Gastroesophageal sphincter (tissue), 4 donors: ENCODE data around the gene KHNYN. TPM values are rescaled to one million over a fixed set of nuclear protein-coding genes. Genes with fewer than 3 reads are reported as not detected.

Experiments
- ATAC-seq: fragments of 150-250 bp; one replicate; pipeline ENCODE4 v1.9.1; 2016; ENCODE audit warnings: mild to moderate bottlenecking, moderate library complexity
- H3K27ac ChIP-seq, 4 donors: fragments of 200-600 bp; sonication (generic) in 3 of 4; 1 replicate in 3 of 4; 2 replicates in 1 of 4; pipeline ENCODE4 v1.5.1; 2016 to 2019
- H3K27me3 ChIP-seq: fragments of 200-600 bp; sonication (generic); one replicate; pipeline ENCODE4 v1.5.1; 2019
- H3K36me3 ChIP-seq, 2 donors: fragments of 200-600 bp; sonication (generic); one replicate each; pipeline ENCODE4 v1.5.1; 2019; ENCODE audit warnings: control low read depth in 1 of 2
- H3K4me1 ChIP-seq, 3 donors: fragments of 200-600 bp; sonication (generic); 1 replicate in 2 of 3; 2 replicates in 1 of 3; pipeline ENCODE4 v1.5.1; 2016 to 2019; ENCODE audit warnings: control low read depth in 2 of 3
- H3K4me3 ChIP-seq, 2 donors: fragments of 200-600 bp; sonication (generic); one replicate each; pipeline ENCODE4 v1.5.1; 2019; ENCODE audit warnings: mild to moderate bottlenecking in 1 of 2, moderate library complexity in 1 of 2
- H3K9me3 ChIP-seq, 3 donors: fragments of 200-600 bp; sonication (generic); one replicate each; pipeline ENCODE4 v1.5.1; 2017 to 2019; ENCODE audit warnings: control low read depth in 2 of 3
- EP300 ChIP-seq: sonication (generic); formaldehyde crosslinking; IDR thresholded peaks from one replicate; pipeline ENCODE4 v1.6.1; 2017; ENCODE audit warnings: antibody characterized with exemption, mild to moderate bottlenecking
- POLR2A ChIP-seq, 2 donors: fragments of 450-650 bp; IDR thresholded peaks; one replicate each; pipeline ENCODE4 v1.6.1; 2017; ENCODE audit warnings: antibody characterized with exemption in 2 of 2, mild to moderate bottlenecking in 2 of 2, moderate library complexity in 1 of 2
- POLR2AphosphoS5 ChIP-seq: sonication (generic); formaldehyde crosslinking; IDR thresholded peaks from one replicate; pipeline ENCODE4 v1.6.1; 2017; ENCODE audit warnings: antibody characterized with exemption
- WGBS, 2 donors: methylation state at CpG; one replicate each; pipeline ENCODE4 v1.1.5; 2018; ENCODE audit warnings: low coverage in 1 of 2; 5-methylcytosine and 5-hydroxymethylcytosine counted together
- total RNA-seq, 4 donors: library from RNA; depleted of rRNA; stranded (reverse); fragments of >200 nt; gene quantifications; one replicate each; pipeline ENCODE4 v1.1.0, GENCODE V29; 2016
- TF ChIP-seq, protein P1 (sequence below), 4 experiments: fragments of 200-600 bp in 2 of 4; fragments of 450-650 bp in 2 of 4; sonication (generic) in 1 of 4; IDR thresholded peaks; one replicate each; pipeline ENCODE4 v1.5.1; 2017 to 2019; ENCODE audit warnings: antibody characterized with exemption in 4 of 4, mild to moderate bottlenecking in 2 of 4, moderate library complexity in 2 of 4

The KHNYN gene
- total RNA-seq, 4 donors from 2014 or later = 50.7 to 68.0 (median 61.3) TPM

DNA sequence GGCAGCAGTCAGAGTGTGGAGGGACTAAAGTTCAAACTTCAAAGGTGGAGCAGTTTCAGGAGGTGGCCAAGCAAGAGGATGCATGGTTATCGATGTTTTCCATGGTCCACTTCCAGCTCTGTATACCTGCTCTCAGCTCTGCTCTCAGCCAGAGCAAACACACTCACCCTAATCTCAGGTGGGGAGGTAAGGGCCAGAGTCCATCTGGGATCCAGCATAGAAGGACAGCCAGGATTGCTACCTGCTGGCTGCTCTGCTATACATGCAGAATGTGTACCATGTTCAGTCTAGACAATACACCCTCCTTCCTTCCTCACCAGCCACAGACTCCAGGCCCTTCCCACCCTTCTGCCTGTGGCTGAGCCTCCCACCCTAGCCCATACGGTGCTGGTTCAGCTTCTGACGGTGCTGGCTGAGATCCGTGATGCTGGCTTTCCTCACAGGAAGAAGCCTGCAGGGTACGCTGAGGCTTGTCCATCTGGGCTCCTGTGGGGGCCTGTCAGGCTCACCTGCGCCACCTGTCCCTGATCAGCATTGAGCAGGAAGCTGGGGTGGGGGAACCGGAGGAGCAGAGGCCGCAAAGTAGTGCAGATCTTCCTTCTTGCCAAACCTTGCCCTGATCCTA lies 2.7 kb upstream of the KHNYN start:
- TF ChIP-seq POLR2AphosphoS5 (no peak), POLR2A (IDR thresholded peaks at IDR 0.05) (no peak), EP300 (no peak)
- TF ChIP-seq, protein P1, sequence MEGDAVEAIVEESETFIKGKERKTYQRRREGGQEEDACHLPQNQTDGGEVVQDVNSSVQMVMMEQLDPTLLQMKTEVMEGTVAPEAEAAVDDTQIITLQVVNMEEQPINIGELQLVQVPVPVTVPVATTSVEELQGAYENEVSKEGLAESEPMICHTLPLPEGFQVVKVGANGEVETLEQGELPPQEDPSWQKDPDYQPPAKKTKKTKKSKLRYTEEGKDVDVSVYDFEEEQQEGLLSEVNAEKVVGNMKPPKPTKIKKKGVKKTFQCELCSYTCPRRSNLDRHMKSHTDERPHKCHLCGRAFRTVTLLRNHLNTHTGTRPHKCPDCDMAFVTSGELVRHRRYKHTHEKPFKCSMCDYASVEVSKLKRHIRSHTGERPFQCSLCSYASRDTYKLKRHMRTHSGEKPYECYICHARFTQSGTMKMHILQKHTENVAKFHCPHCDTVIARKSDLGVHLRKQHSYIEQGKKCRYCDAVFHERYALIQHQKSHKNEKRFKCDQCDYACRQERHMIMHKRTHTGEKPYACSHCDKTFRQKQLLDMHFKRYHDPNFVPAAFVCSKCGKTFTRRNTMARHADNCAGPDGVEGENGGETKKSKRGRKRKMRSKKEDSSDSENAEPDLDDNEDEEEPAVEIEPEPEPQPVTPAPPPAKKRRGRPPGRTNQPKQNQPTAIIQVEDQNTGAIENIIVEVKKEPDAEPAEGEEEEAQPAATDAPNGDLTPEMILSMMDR (IDR thresholded peaks at IDR 0.05) = no peak
- WGBS, 2 donors = 75 to 88% methylated on average over 1 to 3 of the region's 8 CpGs
- peaks cover 13% of the 10 kb centered on the region for H3K27me3 ChIP-seq
- no peak for ATAC-seq
- H3K4me3 ChIP-seq = no peak overlapping the region
- peaks cover 4 to 33% (median 18%) of the 10 kb centered on the region in 3 donors for H3K4me1 ChIP-seq
- H3K27ac ChIP-seq = peak overlapping the region in 1 of 4 donors; percentile 6
- peaks cover 0 to 8% of the 10 kb centered on the region in 2 donors for H3K36me3 ChIP-seq
- H3K9me3 ChIP-seq = no peaks in the 10 kb centered on the region

DNA sequence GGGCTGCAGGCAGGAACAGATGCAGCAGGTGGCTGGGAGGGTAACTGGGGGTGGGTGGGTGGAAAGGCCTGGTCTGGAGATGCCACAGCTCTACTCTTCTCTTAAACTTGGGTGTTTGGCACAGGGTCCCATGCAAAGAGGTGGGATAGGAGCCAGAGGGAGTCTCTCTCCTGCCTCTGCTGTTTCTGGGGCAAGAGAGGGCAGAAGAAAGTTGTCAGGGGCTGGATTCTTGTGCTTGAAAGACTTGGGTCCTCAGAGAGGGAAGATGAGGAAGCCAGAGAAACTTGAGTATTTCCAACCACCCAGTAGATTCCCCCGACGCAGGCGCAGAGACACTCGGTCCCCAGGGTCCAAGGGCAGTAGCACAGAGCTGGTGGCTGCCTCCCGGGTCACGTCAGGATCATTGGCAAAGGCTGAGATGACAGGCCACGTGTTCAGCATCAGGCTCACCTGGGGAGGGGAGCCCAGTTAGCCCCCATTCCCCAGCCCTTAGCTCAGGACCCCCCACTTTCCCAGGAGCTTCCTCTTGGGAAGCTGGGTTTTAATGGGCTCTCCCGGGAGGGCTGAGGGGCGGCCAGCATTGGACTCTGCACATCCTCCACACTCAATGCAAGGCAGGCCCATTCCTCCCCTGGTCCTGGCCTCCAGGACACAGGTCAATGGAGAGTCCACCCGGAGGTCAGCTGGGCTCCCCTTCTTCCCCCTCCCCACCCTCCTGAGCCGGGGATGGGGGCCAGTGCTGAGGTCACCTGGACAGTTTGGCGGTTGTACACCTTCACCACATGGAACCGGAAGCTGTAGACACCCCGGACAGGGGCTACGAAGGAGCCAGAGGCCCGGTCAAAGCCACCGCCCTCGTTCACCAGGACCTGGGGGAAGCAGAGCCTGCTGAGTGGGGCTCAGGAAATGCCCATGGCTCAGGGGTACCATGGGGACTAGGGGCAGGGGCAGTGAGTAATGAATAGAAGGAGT lies 1.9 kb upstream of the KHNYN start:
- TF ChIP-seq POLR2AphosphoS5 (no peak), POLR2A (IDR thresholded peaks at IDR 0.05) (no peak), EP300 (no peak)
- TF ChIP-seq, protein P1 (IDR thresholded peaks at IDR 0.05) = no peak
- peaks cover 0 to 16% of the 10 kb centered on the region in 2 donors for H3K36me3 ChIP-seq
- no peak overlapping the region for H3K4me3 ChIP-seq
- peak overlapping the region in 1 of 4 donors; percentile 94 for H3K27ac ChIP-seq
- peaks cover 9% of the 10 kb centered on the region for H3K27me3 ChIP-seq
- H3K9me3 ChIP-seq = no peaks in the 10 kb centered on the region
- ATAC-seq = no peak
- H3K4me1 ChIP-seq = peaks cover 4 to 41% (median 22%) of the 10 kb centered on the region in 3 donors
- WGBS, 2 donors = 100% methylated on average over 1 of the region's 18 CpGs; no CpG with 5 or more reads in 1 of the 2 donors

DNA sequence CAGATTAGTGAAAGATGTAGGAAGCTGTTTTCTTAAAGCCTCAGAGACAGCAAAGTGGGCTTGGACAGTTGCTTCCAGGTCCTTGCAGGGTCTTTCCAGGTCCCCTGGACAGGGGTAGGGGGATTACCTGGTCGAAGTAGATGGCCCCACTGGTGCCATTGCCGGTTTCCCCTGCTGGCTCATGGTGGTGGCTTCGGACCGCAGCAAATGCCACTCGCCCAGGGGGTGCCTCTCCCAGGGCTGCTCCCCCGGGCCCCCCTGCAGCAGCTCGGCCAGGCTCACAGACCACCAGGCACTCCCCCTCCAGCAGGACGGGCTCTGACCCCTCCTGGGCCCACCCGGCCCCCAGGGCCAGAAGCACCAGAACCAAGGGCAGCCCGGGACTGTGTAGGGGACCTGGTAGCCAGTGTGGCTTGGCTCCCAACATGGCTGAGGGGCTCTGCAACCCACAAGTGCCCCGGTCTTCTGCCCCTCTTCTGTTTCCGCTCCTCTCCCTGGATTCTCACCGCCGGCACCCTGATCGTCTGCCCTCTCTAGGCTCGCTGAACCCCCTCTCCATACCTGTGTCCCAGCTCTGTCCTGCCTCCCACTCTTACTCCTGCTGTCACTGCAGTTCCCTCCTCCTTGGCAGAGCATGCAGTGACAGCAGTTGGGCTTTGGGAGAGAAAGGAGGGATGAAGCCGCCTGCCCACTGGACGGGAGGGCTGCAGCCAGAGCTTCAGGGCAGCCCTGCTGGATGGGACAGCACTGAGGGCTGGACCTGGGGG lies 943 bp upstream of the KHNYN start:
- no peak for ATAC-seq
- TF ChIP-seq, protein P1 (IDR thresholded peaks at IDR 0.05) = no peak
- peak in 1 of 2 donors; percentile 6 for TF ChIP-seq POLR2A (IDR thresholded peaks at IDR 0.05)
- H3K36me3 ChIP-seq = peaks cover 0 to 26% of the 10 kb centered on the region in 2 donors
- peaks cover 4 to 44% (median 22%) of the 10 kb centered on the region in 3 donors for H3K4me1 ChIP-seq
- 73% methylated on average over 6 of the region's 18 CpGs; no CpG with 5 or more reads in 1 of the 2 donors for WGBS, 2 donors
- H3K4me3 ChIP-seq = peak overlapping the region in 1 of 2 donors; percentile 81
- H3K27ac ChIP-seq = peak overlapping the region; percentile 88 to 99 (median 95)
- H3K27me3 ChIP-seq = no peaks in the 10 kb centered on the region
- H3K9me3 ChIP-seq = no peaks in the 10 kb centered on the region

DNA sequence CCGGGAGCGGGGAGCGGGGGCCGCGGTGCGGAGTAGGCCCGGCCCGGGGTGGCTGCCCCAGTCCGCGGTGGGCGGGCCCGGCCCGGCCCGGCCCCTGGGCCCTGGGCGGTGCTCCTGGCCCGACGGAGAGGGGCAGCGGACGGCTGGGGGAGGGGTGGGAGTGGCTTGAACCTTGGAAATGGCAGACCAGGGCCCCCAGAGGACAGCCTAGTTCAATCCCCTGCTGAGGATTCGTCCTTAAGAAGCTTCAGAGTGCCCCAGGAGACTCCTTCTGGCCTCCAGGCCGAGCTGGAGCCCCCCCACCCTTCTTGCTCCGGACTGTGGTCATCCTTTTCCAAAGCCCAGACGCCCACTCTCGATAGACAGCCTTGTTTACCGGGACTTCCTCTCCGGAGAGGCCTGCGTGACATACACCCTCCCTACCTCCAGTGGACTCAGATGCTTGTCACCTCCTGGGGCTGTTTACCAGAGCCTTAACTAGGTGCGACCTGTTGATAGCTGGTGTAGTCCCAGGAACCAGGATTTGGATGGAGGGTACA lies 458 bp downstream of the KHNYN start:
- peak; percentile 92 for ATAC-seq
- no peaks in the 10 kb centered on the region for H3K27me3 ChIP-seq
- peak overlapping the region; percentile 61 to 81 for H3K4me3 ChIP-seq
- H3K9me3 ChIP-seq = no peaks in the 10 kb centered on the region
- peak overlapping the region; percentile 88 to 99 (median 95) for H3K27ac ChIP-seq
- H3K36me3 ChIP-seq = peaks cover 0 to 39% of the 10 kb centered on the region in 2 donors
- no CpG with 5 or more reads among the region's 28 CpGs for WGBS, 2 donors
- TF ChIP-seq, protein P1 (IDR thresholded peaks at IDR 0.05) = peak in 1 of 4 experiments; percentile 7
- TF ChIP-seq POLR2A (IDR thresholded peaks at IDR 0.05) = no peak
- peaks cover 4 to 44% (median 22%) of the 10 kb centered on the region in 3 donors for H3K4me1 ChIP-seq
